Spleen (tissue), 11 donors: ENCODE data around the gene PIMREG. TPM values are rescaled to one million over a fixed set of nuclear protein-coding genes. Genes with fewer than 3 reads are reported as not detected.

Source experiments
- DNase-seq: peaks from one replicate; pipeline ENCODE4 v3.0.0-alpha.2; 2020
- H3K27ac ChIP-seq, 8 donors: fragments of 200-600 bp; sonication (generic) in 7 of 8; 1 replicate in 4 of 8; 2 replicates in 4 of 8; pipeline versions ENCODE4 v1.5.0 to v1.8.0; 2016 to 2021; ENCODE audit warnings: inconsistent platforms in 4 of 8, mild to moderate bottlenecking in 4 of 8, moderate library complexity in 1 of 8
- H3K27me3 ChIP-seq, 7 donors: fragments of 200-600 bp; sonication (generic) in 6 of 7; replicated peaks in 1 of 7; 1 replicate in 4 of 7; 2 replicates in 3 of 7; pipeline versions ENCODE4 v1.5.0 to v1.8.0; 2016 to 2021; ENCODE audit warnings: inconsistent platforms in 3 of 7, mild to moderate bottlenecking in 1 of 7
- H3K36me3 ChIP-seq, 6 donors: fragments of 200-600 bp; sonication (generic) in 5 of 6; 1 replicate in 4 of 6; 2 replicates in 2 of 6; pipeline versions ENCODE4 v1.5.0 to v1.8.0; 2016 to 2021; ENCODE audit warnings: inconsistent platforms in 2 of 6
- H3K4me1 ChIP-seq, 6 donors: fragments of 200-600 bp; sonication (generic) in 5 of 6; 1 replicate in 3 of 6; 2 replicates in 3 of 6; pipeline versions ENCODE4 v1.5.0 to v1.8.0; 2016 to 2021; ENCODE audit warnings: inconsistent platforms in 3 of 6
- H3K4me3 ChIP-seq, 8 donors: fragments of 200-600 bp; sonication (generic) in 7 of 8; 1 replicate in 4 of 8; 2 replicates in 4 of 8; pipeline versions ENCODE4 v1.5.0 to v1.8.0; 2016 to 2021; ENCODE audit warnings: inconsistent platforms in 4 of 8, mild to moderate bottlenecking in 4 of 8, moderate library complexity in 2 of 8
- H3K9me3 ChIP-seq, 8 donors: fragments of 200-600 bp; sonication (generic) in 7 of 8; 1 replicate in 4 of 8; 2 replicates in 4 of 8; pipeline versions ENCODE4 v1.5.0 to v1.8.0; 2016 to 2021; ENCODE audit warnings: inconsistent platforms in 4 of 8
- CTCF ChIP-seq, 11 experiments: fragments of 200-600 bp in 7 of 11; fragments of 450-650 bp in 4 of 11; sonication (generic) in 4 of 11; IDR thresholded peaks in 8 of 11; conservative IDR thresholded peaks in 3 of 11; 1 replicate in 7 of 11; 2 replicates in 4 of 11; pipeline versions ENCODE4 v1.4.0 to v1.8.0; 2016 to 2021; ENCODE audit warnings: antibody characterized with exemption in 11 of 11, inconsistent platforms in 4 of 11, mild to moderate bottlenecking in 1 of 11
- POLR2A ChIP-seq, 3 donors: fragments of 450-650 bp; IDR thresholded peaks; one replicate each; pipeline ENCODE4 v1.5.1; 2017; ENCODE audit warnings: antibody characterized with exemption in 3 of 3, mild to moderate bottlenecking in 1 of 3
- POLR2AphosphoS5 ChIP-seq, 3 donors: sonication (generic); formaldehyde crosslinking; IDR thresholded peaks; one replicate each; pipeline ENCODE4 v1.5.1; 2017; ENCODE audit warnings: antibody characterized with exemption in 3 of 3
- WGBS, 5 donors: extraction: QIAGEN DNeasy Blood & Tissue Kit in 3 of 5; methylation state at CpG; one replicate each; pipeline versions ENCODE4 v1.1.5 to v1.1.7; 2013 to 2018; 5-methylcytosine and 5-hydroxymethylcytosine counted together
- intact Hi-C: fragments of 100-400 bp; cut with DNase I; formaldehyde crosslinking; loops from one replicate; pipeline ENCODE4 v1.15.0; 2023; ENCODE audit warnings: low total_unique reads
- polyA plus RNA-seq, 3 donors: library from polyadenylated mRNA; stranded (reverse); fragments of 200-250 nt; gene quantifications; one replicate each; pipeline ENCODE4 v1.2.1, GENCODE V29; 2013
- total RNA-seq, 7 donors: library from RNA; depleted of rRNA in 3 of 7; stranded (reverse); fragments of >200 nt in 3 of 7; fragmentation: NEBNext Ultra II Directional in 4 of 7; extraction: Animal tissue kit (Norgen Biotek cat#: 25700) in 4 of 7; gene quantifications; one replicate each; pipeline versions ENCODE4 v1.1.0 to v1.2.1, GENCODE V29; 2016 to 2021
- donor health status: healthy with polysubstance abuse.
- donor health status: DM: no; HTN: no; CAD: no; lungs with moderate emphysema.
- donor health status: DM: no; HTN: no; CAD: no.
- donor health status: Bipolar disorder and iron deficiency.
- donor health status: healthy.
- donor health status: DM: no; HTN: no; CAD: no.
- donor health status: DM: yes; HTN: yes; CAD: no.

The PIMREG gene
- total and polyA plus RNA-seq, 10 donors = 1.3 to 11.6 (median 3.8) TPM

- no peak for DNase-seq
- TF ChIP-seq POLR2A (IDR thresholded peaks at IDR 0.05) (no peak), POLR2AphosphoS5 (IDR thresholded peaks at IDR 0.05) (no peak), CTCF (IDR thresholded peaks at IDR 0.05 in 8 of 11, conservative IDR thresholded peaks at IDR 0.05 in 3 of 11) (no peak)
- intact Hi-C loops = no loop called here
- H3K4me3 ChIP-seq = no peak overlapping the region
- WGBS, 5 donors = 75 to 82% (median 77%) methylated on average over 4 to 5 of the region's 5 CpGs
- H3K9me3 ChIP-seq = no peaks in the 10 kb centered on the region
- peaks cover 0 to 34% (median 0%) of the 10 kb centered on the region in 6 donors for H3K36me3 ChIP-seq
- no peaks in the 10 kb centered on the region for H3K27me3 ChIP-seq
- peaks cover 10 to 79% (median 30%) of the 10 kb centered on the region in 6 donors for H3K4me1 ChIP-seq
- peak overlapping the region in 6 of 8 donors; percentile 19 to 74 (median 70) for H3K27ac ChIP-seq
Measured at GRCh38 chr17:6485646-6486412, 41.6 kb downstream of the PIMREG start.

DNA sequence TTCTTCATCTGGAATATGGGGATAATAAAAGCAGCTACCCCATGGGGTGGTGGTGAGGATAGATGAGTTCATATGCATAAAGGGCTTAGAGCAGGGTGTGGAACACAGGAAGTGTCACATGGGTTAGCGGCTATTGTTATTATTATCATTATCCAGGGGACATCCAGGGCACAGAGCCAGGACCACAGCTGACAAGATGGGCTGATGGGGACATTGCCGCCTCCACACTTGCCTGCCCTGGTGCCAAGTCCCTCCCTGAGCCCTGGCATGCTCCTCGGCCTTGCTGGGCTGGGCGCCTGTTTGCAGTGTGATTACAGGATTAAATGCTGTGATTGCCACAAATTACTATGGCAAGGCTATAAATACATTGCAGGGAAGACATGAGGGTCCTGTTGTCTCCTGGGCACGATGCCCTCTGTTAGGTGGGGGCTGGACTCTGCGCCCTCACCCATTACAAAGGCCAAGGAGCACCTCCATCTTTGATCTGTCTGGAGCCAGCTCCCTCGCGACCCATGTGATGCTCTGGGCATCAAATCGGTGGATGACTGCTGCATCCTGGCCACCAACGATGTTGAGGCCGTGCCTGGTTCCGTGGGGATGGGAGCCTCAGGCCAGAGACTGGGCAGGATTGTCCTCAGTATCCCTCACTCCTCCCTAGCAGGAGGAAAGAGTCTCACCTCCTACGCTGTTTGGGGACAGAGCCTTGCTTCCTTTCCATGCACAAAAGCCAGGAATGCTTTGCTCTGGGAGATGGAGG is 43.2 kb downstream of the PIMREG start:
- 63 to 73% (median 68%) methylated on average over 12 to 13 of the region's 13 CpGs for WGBS, 5 donors
- Histone ChIP-seq H3K36me3 (peaks cover 0 to 22% (median 0%) of the 10 kb centered on the region in 6 donors), H3K27ac (peak overlapping the region in 7 of 8 donors; percentile 27 to 74 (median 70)), H3K4me1 (peaks cover 10 to 86% (median 30%) of the 10 kb centered on the region in 6 donors), H3K4me3 (no peak overlapping the region), H3K9me3 (no peaks in the 10 kb centered on the region), H3K27me3 (no peaks in the 10 kb centered on the region)
- DNase-seq = peak; percentile 85
- intact Hi-C loops = no loop called here
- TF ChIP-seq POLR2AphosphoS5 (IDR thresholded peaks at IDR 0.05) = peak; percentile 65 to 81 (median 79)
- TF ChIP-seq POLR2A (IDR thresholded peaks at IDR 0.05) = no peak
- TF ChIP-seq CTCF (IDR thresholded peaks at IDR 0.05 in 8 of 11, conservative IDR thresholded peaks at IDR 0.05 in 3 of 11) = no peak

GRCh38 chr17:6488008-6488539 is 43.8 kb downstream of the PIMREG start:
- intact Hi-C loops = no loop called here

More at GRCh38 chr17:6488008-6488539, 43.8 kb downstream of the PIMREG start:
- DNase-seq = peak; percentile 18
- TF ChIP-seq POLR2AphosphoS5 (IDR thresholded peaks at IDR 0.05) (no peak), CTCF (IDR thresholded peaks at IDR 0.05 in 8 of 11, conservative IDR thresholded peaks at IDR 0.05 in 3 of 11) (no peak), POLR2A (IDR thresholded peaks at IDR 0.05) (no peak)
- Histone ChIP-seq H3K4me1 (peaks cover 11 to 90% (median 30%) of the 10 kb centered on the region in 6 donors), H3K36me3 (peaks cover 0 to 16% (median 0%) of the 10 kb centered on the region in 6 donors), H3K4me3 (no peak overlapping the region), H3K27ac (peak overlapping the region in 7 of 8 donors; percentile 13 to 74 (median 70)), H3K27me3 (no peaks in the 10 kb centered on the region), H3K9me3 (no peaks in the 10 kb centered on the region)
- WGBS, 5 donors = 58 to 89% (median 74%) methylated on average over 6 of the region's 6 CpGs
